Liver (tissue), 9 donors: ENCODE measurements around the gene LTB4R2. TPM values are rescaled to one million over a fixed set of nuclear protein-coding genes. Genes with fewer than 3 reads are reported as not detected.

Experiments
- DNase-seq: peaks from one replicate; pipeline ENCODE4 v3.0.0-alpha.2; 2017; ENCODE audit warnings: low spot score
- H3K27ac ChIP-seq, 2 donors: one replicate each; pipeline ENCODE4 v1.7.0; 2013; ENCODE audit warnings: inconsistent platforms in 2 of 2, low read length in 2 of 2, control low read depth in 1 of 2, low read depth in 1 of 2, mild to moderate bottlenecking in 1 of 2
- H3K27me3 ChIP-seq, 4 donors: one replicate each; pipeline versions ENCODE4 v1.6.1 to v1.7.0; 2013; ENCODE audit warnings: low read length in 3 of 4, inconsistent platforms in 1 of 4, mild to moderate bottlenecking in 1 of 4, moderate library complexity in 1 of 4; ENCODE audit not compliant: control insufficient read depth in 4 of 4, insufficient read depth in 4 of 4
- H3K36me3 ChIP-seq, 4 donors: one replicate each; pipeline versions ENCODE4 v1.6.1 to v1.7.0; 2013; ENCODE audit warnings: low read length in 3 of 4, mild to moderate bottlenecking in 3 of 4, low read depth in 1 of 4, moderate library complexity in 1 of 4; ENCODE audit not compliant: control insufficient read depth in 4 of 4, insufficient read depth in 3 of 4
- H3K4me1 ChIP-seq, 4 donors: one replicate each; pipeline versions ENCODE4 v1.6.1 to v1.7.0; 2013; ENCODE audit warnings: low read length in 3 of 4, mild to moderate bottlenecking in 3 of 4, moderate library complexity in 1 of 4; ENCODE audit not compliant: control insufficient read depth in 4 of 4, insufficient read depth in 4 of 4
- H3K4me3 ChIP-seq, 3 donors: one replicate each; pipeline versions ENCODE4 v1.6.1 to v1.7.0; 2013; ENCODE audit warnings: low read length in 3 of 3, control low read depth in 1 of 3, low read depth in 1 of 3, mild to moderate bottlenecking in 1 of 3
- H3K9ac ChIP-seq, 2 donors: one replicate each; pipeline ENCODE4 v1.7.0; 2013; ENCODE audit warnings: low read length in 2 of 2, mild to moderate bottlenecking in 2 of 2, moderate library complexity in 2 of 2, control low read depth in 1 of 2, low read depth in 1 of 2
- H3K9me3 ChIP-seq, 4 donors: one replicate each; pipeline versions ENCODE4 v1.6.1 to v1.7.0; 2013; ENCODE audit warnings: low read length in 3 of 4; ENCODE audit not compliant: control insufficient read depth in 4 of 4
- EGR1 ChIP-seq, 2 donors: IDR thresholded peaks; 2 replicates each; pipeline ENCODE4 v1.6.1; 2016 to 2018; ENCODE audit warnings: antibody characterized with exemption in 2 of 2, low read depth in 2 of 2
- FOXA1 ChIP-seq: IDR thresholded peaks from 2 replicates; pipeline ENCODE4 v1.6.1; 2016; ENCODE audit warnings: antibody characterized with exemption
- FOXA2 ChIP-seq: IDR thresholded peaks from 2 replicates; pipeline ENCODE4 v1.6.1; 2016; ENCODE audit warnings: antibody characterized with exemption
- GABPA ChIP-seq, 2 donors: IDR thresholded peaks in 1 of 2; conservative IDR thresholded peaks in 1 of 2; 2 replicates each; pipeline ENCODE4 v1.6.1; 2016; ENCODE audit warnings: antibody characterized with exemption in 2 of 2, mild to moderate bottlenecking in 1 of 2, moderate library complexity in 1 of 2
- HNF4A ChIP-seq, 2 donors: conservative IDR thresholded peaks; 2 replicates each; pipeline ENCODE4 v1.6.1; 2016; ENCODE audit warnings: antibody characterized with exemption in 2 of 2, mild to moderate bottlenecking in 2 of 2
- HNF4G ChIP-seq: IDR thresholded peaks from 2 replicates; pipeline ENCODE4 v1.6.1; 2016; ENCODE audit warnings: antibody characterized with exemption
- JUND ChIP-seq, 2 donors: IDR thresholded peaks; 2 replicates each; pipeline ENCODE4 v1.6.1; 2016; ENCODE audit warnings: antibody characterized with exemption in 2 of 2
- NR2F2 ChIP-seq: IDR thresholded peaks from 2 replicates; pipeline ENCODE4 v1.6.1; 2016; ENCODE audit warnings: antibody characterized with exemption
- RAD21 ChIP-seq, 2 donors: IDR thresholded peaks; 2 replicates each; pipeline ENCODE4 v1.6.1; 2016; ENCODE audit warnings: antibody characterized with exemption in 2 of 2, mild to moderate bottlenecking in 2 of 2
- RXRA ChIP-seq, 2 donors: IDR thresholded peaks; 2 replicates each; pipeline ENCODE4 v1.6.1; 2017 to 2018; ENCODE audit warnings: antibody characterized with exemption in 2 of 2, mild to moderate bottlenecking in 1 of 2
- SP1 ChIP-seq: IDR thresholded peaks from 2 replicates; pipeline ENCODE4 v1.6.1; 2018; ENCODE audit warnings: antibody characterized with exemption, mild to moderate bottlenecking
- TAF1 ChIP-seq: conservative IDR thresholded peaks from 2 replicates; pipeline ENCODE4 v1.6.1; 2016; ENCODE audit warnings: antibody characterized with exemption, mild to moderate bottlenecking
- YY1 ChIP-seq: IDR thresholded peaks from 2 replicates; pipeline ENCODE4 v1.6.1; 2016; ENCODE audit warnings: antibody characterized with exemption, mild to moderate bottlenecking
- WGBS: extraction: QIAGEN DNeasy Blood & Tissue Kit; methylation state at CpG from one replicate; pipeline ENCODE4 v1.1.7; 2013; 5-methylcytosine and 5-hydroxymethylcytosine counted together
- polyA plus RNA-seq, 2 donors: library from polyadenylated mRNA; stranded (reverse) in 1 of 2; unstranded in 1 of 2; fragments of 200-250 nt in 1 of 2; fragments of >200 nt in 1 of 2; fragmentation: Nextera tagmentation in 1 of 2; extraction: Ambion mirVana in 1 of 2; gene quantifications; one replicate each; pipeline versions ENCODE4 v1.2.1 to v1.2.3, GENCODE V29; 2013 to 2015
- total RNA-seq, 2 donors: library from RNA; depleted of rRNA; stranded (reverse); fragments of >200 nt; gene quantifications; one replicate each; pipeline ENCODE4 v1.2.3, GENCODE V29; 2014
- TF ChIP-seq, protein P1 (sequence below): IDR thresholded peaks from 2 replicates; pipeline ENCODE4 v1.6.1; 2016; ENCODE audit warnings: antibody characterized with exemption
- TF ChIP-seq, protein P2 (sequence below): IDR thresholded peaks from 2 replicates; pipeline ENCODE4 v1.6.1; 2016; ENCODE audit warnings: antibody characterized with exemption
- TF ChIP-seq, protein P3 (sequence below): fragments of 150-350 bp; IDR thresholded peaks from 2 replicates; pipeline ENCODE4 v1.5.1; 2017; ENCODE audit warnings: improper control_type of control experiment, low read depth, low read length; ENCODE audit not compliant: missing input control
- TF ChIP-seq, protein P4 (sequence below): IDR thresholded peaks from 2 replicates; pipeline ENCODE4 v1.6.1; 2016; ENCODE audit warnings: antibody characterized with exemption, mild to moderate bottlenecking
- TF ChIP-seq, protein P5 (sequence below): IDR thresholded peaks from 2 replicates; pipeline ENCODE4 v1.6.1; 2016; ENCODE audit warnings: antibody characterized with exemption
- donor health status: healthy.
- donor health status: healthy.
- donor health status: healthy.
- donor health status: healthy.
- donor health status: healthy.

LTB4R2 gene
- total and polyA plus RNA-seq, 4 donors, result 0.28 to 11.3 (median 1.9) TPM

DNA sequence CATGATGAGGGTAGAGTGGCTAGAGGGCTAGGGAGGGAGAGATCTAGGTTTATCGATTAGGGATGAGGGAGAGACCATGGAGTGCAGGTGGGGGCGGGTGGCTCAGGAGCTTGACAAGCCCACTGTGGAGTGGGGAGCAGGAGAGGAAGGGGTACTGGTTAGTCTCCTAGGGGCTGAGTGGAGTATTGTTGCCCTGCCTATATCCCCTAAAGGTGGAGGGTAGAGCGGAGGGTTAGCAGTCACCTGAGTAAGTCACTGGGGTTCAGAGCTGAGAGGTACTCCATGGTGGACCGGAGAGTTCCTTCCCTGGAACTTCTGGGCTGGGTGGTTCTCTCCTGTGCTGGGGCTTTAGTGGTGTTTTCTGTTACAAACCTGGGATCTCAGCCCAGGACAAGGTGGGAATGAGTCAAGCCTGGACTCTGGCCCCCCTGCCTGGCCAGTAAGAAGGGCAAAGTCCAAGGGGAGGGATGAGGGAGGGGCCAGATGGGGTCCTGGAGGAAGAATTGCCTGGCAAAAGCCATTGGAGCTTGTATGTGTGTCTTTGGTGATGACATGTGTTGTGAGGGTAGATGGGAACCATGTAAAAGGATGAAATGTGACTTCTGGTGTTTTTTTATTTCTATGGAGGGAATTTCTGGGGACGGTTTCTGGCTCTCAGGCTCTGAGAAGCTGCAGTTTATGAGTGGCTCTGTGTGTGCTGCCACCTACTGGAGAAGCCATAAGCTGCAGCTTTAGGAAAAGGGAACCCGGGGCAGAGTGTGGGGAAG lies 2.2 kb upstream of the LTB4R2 start, which contains the start of gene CIDEB:
TSS of gene CIDEB (minus strand) at position 403 of the 767 bp plus-strand sequence. CDS start at position 284, 119 bp downstream.
- Histone ChIP-seq H3K27me3 (no peaks in the 10 kb centered on the region), H3K4me1 (peaks cover 32 to 84% (median 73%) of the 10 kb centered on the region in 4 donors), H3K27ac (peak within 1 kb of the TSS; percentile 92 to 97), H3K4me3 (peak within 1 kb of the TSS; percentile 55 to 78 (median 70)), H3K9ac (peak within 1 kb of the TSS; percentile 80 to 98), H3K36me3 (peaks cover 4 to 32% (median 21%) of the 10 kb centered on the region in 4 donors), H3K9me3 (no peaks in the 10 kb centered on the region)
- WGBS, result 25% methylated on average over 6 of the region's 6 CpGs
- peak; percentile 75 for DNase-seq
- TF ChIP-seq TAF1 (peak; percentile 96), RAD21 (IDR thresholded peaks at IDR 0.05) (peak; percentile 69 to 74), RXRA (IDR thresholded peaks at IDR 0.05) (peak; percentile 70 to 76), HNF4A (conservative IDR thresholded peaks at IDR 0.05) (peak; percentile 100), JUND (IDR thresholded peaks at IDR 0.05) (peak; percentile 96 to 98), FOXA2 (peak; percentile 19), YY1 (peak; percentile 56), NR2F2 (no peak), GABPA (IDR thresholded peaks at IDR 0.05 in 1 of 2, conservative IDR thresholded peaks at IDR 0.05 in 1 of 2) (peak in 1 of 2 donors; percentile 34), EGR1 (IDR thresholded peaks at IDR 0.05; ENCODE audit: low read depth in 2 of 2) (peak in 1 of 2 donors; percentile 30), HNF4G (peak; percentile 99), FOXA1 (peak; percentile 10), SP1 (peak; percentile 98)
- TF ChIP-seq, protein P1, sequence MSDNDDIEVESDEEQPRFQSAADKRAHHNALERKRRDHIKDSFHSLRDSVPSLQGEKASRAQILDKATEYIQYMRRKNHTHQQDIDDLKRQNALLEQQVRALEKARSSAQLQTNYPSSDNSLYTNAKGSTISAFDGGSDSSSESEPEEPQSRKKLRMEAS, result no peak
- TF ChIP-seq, protein P2, sequence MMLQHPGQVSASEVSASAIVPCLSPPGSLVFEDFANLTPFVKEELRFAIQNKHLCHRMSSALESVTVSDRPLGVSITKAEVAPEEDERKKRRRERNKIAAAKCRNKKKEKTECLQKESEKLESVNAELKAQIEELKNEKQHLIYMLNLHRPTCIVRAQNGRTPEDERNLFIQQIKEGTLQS, result peak; percentile 96
- TF ChIP-seq, protein P3, sequence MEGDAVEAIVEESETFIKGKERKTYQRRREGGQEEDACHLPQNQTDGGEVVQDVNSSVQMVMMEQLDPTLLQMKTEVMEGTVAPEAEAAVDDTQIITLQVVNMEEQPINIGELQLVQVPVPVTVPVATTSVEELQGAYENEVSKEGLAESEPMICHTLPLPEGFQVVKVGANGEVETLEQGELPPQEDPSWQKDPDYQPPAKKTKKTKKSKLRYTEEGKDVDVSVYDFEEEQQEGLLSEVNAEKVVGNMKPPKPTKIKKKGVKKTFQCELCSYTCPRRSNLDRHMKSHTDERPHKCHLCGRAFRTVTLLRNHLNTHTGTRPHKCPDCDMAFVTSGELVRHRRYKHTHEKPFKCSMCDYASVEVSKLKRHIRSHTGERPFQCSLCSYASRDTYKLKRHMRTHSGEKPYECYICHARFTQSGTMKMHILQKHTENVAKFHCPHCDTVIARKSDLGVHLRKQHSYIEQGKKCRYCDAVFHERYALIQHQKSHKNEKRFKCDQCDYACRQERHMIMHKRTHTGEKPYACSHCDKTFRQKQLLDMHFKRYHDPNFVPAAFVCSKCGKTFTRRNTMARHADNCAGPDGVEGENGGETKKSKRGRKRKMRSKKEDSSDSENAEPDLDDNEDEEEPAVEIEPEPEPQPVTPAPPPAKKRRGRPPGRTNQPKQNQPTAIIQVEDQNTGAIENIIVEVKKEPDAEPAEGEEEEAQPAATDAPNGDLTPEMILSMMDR, result peak; percentile 77
- TF ChIP-seq, protein P4, sequence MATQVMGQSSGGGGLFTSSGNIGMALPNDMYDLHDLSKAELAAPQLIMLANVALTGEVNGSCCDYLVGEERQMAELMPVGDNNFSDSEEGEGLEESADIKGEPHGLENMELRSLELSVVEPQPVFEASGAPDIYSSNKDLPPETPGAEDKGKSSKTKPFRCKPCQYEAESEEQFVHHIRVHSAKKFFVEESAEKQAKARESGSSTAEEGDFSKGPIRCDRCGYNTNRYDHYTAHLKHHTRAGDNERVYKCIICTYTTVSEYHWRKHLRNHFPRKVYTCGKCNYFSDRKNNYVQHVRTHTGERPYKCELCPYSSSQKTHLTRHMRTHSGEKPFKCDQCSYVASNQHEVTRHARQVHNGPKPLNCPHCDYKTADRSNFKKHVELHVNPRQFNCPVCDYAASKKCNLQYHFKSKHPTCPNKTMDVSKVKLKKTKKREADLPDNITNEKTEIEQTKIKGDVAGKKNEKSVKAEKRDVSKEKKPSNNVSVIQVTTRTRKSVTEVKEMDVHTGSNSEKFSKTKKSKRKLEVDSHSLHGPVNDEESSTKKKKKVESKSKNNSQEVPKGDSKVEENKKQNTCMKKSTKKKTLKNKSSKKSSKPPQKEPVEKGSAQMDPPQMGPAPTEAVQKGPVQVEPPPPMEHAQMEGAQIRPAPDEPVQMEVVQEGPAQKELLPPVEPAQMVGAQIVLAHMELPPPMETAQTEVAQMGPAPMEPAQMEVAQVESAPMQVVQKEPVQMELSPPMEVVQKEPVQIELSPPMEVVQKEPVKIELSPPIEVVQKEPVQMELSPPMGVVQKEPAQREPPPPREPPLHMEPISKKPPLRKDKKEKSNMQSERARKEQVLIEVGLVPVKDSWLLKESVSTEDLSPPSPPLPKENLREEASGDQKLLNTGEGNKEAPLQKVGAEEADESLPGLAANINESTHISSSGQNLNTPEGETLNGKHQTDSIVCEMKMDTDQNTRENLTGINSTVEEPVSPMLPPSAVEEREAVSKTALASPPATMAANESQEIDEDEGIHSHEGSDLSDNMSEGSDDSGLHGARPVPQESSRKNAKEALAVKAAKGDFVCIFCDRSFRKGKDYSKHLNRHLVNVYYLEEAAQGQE, result peak; percentile 90
- TF ChIP-seq, protein P5, sequence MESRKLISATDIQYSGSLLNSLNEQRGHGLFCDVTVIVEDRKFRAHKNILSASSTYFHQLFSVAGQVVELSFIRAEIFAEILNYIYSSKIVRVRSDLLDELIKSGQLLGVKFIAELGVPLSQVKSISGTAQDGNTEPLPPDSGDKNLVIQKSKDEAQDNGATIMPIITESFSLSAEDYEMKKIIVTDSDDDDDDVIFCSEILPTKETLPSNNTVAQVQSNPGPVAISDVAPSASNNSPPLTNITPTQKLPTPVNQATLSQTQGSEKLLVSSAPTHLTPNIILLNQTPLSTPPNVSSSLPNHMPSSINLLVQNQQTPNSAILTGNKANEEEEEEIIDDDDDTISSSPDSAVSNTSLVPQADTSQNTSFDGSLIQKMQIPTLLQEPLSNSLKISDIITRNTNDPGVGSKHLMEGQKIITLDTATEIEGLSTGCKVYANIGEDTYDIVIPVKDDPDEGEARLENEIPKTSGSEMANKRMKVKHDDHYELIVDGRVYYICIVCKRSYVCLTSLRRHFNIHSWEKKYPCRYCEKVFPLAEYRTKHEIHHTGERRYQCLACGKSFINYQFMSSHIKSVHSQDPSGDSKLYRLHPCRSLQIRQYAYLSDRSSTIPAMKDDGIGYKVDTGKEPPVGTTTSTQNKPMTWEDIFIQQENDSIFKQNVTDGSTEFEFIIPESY, result peak; percentile 50
